Cortex of kidney (tissue), 1 donor: ENCODE data around the gene SIRPA.

Source experiments
- DNase-seq: peaks from one replicate; lab custom pipeline; 2025; lab: John Stamatoyannopoulos, UW

Gene SIRPA

GRCh38 chr20:1934156-1934555 lies 38.9 kb downstream of the SIRPA start:
- no peak for DNase-seq

- DNase-seq = no peak
Measured at GRCh38 chr20:1934721-1935573, 39.7 kb downstream of the SIRPA start.

GRCh38 chr20:1935696-1936366 lies 40.6 kb downstream of the SIRPA start:
- DNase-seq = no peak

- no peak for DNase-seq
Measured at GRCh38 chr20:1937316-1937976, 42.2 kb downstream of the SIRPA start.

GRCh38 chr20:1938464-1939269 lies 43.5 kb downstream of the SIRPA start:
- DNase-seq = no peak

GRCh38 chr20:1939270-1939595 lies 44.0 kb downstream of the SIRPA start:
- no peak for DNase-seq

GRCh38 chr20:1940581-1940980 lies 45.4 kb downstream of the SIRPA start:
- no peak for DNase-seq

- DNase-seq = no peak
Measured at GRCh38 chr20:1941226-1941625, 46.0 kb downstream of the SIRPA start.

- no peak for DNase-seq
Measured at GRCh38 chr20:1942061-1942460, 46.9 kb downstream of the SIRPA start.

GRCh38 chr20:1942486-1943274 lies 47.5 kb downstream of the SIRPA start:
- DNase-seq = no peak

- DNase-seq = no peak
Measured at GRCh38 chr20:1943275-1944002, 48.2 kb downstream of the SIRPA start.

GRCh38 chr20:1944345-1945091 lies 49.3 kb downstream of the SIRPA start:
- no peak for DNase-seq

- DNase-seq = no peak
Measured at GRCh38 chr20:1945134-1945618, 50.0 kb downstream of the SIRPA start.

- DNase-seq = no peak
Measured at GRCh38 chr20:1945660-1946059, 50.5 kb downstream of the SIRPA start.

GRCh38 chr20:1946442-1946761 lies 51.2 kb downstream of the SIRPA start:
- no peak for DNase-seq

GRCh38 chr20:1946762-1947534 lies 51.7 kb downstream of the SIRPA start:
- DNase-seq = no peak

GRCh38 chr20:1947535-1947846 lies 52.3 kb downstream of the SIRPA start:
- no peak for DNase-seq

- DNase-seq = no peak
Measured at GRCh38 chr20:1949347-1950100, 54.3 kb downstream of the SIRPA start.

GRCh38 chr20:1950836-1951235 lies 55.6 kb downstream of the SIRPA start:
- DNase-seq = no peak
